AG09309 (cell line): ENCODE measurements around the gene HPN.
A peak's percentile ranks its signal among the peaks of the same experiment; 100 is the strongest.

Source experiments
- DNase-seq: peaks from one replicate; pipeline ENCODE4 v3.0.0-alpha.2; 2010; ENCODE audit warnings: low read depth
- H3K4me3 ChIP-seq: 2 replicates; pipeline ENCODE4 v1.5.1; 2011; ENCODE audit warnings: mild to moderate bottlenecking, low read depth, low read length, moderate library complexity; ENCODE audit not compliant: control insufficient read depth
- CTCF ChIP-seq: IDR thresholded peaks from 2 replicates; pipeline ENCODE4 v1.5.1; 2011; ENCODE audit warnings: mild to moderate bottlenecking, low read depth, low read length, inconsistent platforms; ENCODE audit not compliant: insufficient read depth, control insufficient read depth; ENCODE audit errors: missing control alignments

The HPN gene

GRCh38 chr19:34998777-34999497 is 42.6 kb upstream of the HPN start:
- no peak for DNase-seq
- peak overlapping the region; percentile 64 for H3K4me3 ChIP-seq
- TF ChIP-seq CTCF, result no peak

- DNase-seq, result no peak
- no peak for TF ChIP-seq CTCF
- H3K4me3 ChIP-seq, result peak within 1 kb of the TSS; percentile 64
Observed at GRCh38 chr19:34999498-35000337, 41.8 kb upstream of the HPN start, which contains the start of gene GRAMD1A. Gene GRAMD1A, plus strand, starts transcription at chr19:35000323. Its CDS starts 156 bp downstream, at chr19:35000479.

- peak overlapping the region; percentile 64 for H3K4me3 ChIP-seq
- DNase-seq, result no peak
- no peak for TF ChIP-seq CTCF
Observed at GRCh38 chr19:35000338-35000646, 41.2 kb upstream of the HPN start.

- DNase-seq, result no peak
- no peak for TF ChIP-seq CTCF
Observed at GRCh38 chr19:35000647-35001501, 40.6 kb upstream of the HPN start.

GRCh38 chr19:35002037-35002535 is 39.4 kb upstream of the HPN start:
- no peak for DNase-seq
- H3K4me3 ChIP-seq, result no peak overlapping the region
- TF ChIP-seq CTCF, result no peak

More at GRCh38 chr19:35000647-35001501, 40.6 kb upstream of the HPN start:
- peak overlapping the region; percentile 64 for H3K4me3 ChIP-seq
